Testis (tissue), 2 donors: ENCODE measurements around the gene TNFAIP6.

Experiments used
- CTCF ChIP-seq, 3 experiments: fragments of 450-650 bp in 2 of 3; fragments of 200-600 bp in 1 of 3; sonication (generic) in 1 of 3; IDR thresholded peaks; one replicate each; pipeline ENCODE4 v1.5.1; 2016 to 2019; ENCODE audit warnings: antibody characterized with exemption in 3 of 3, mild to moderate bottlenecking in 2 of 3, moderate library complexity in 1 of 3
- POLR2A ChIP-seq: fragments of 450-650 bp; IDR thresholded peaks from one replicate; pipeline ENCODE4 v1.6.1; 2017; ENCODE audit warnings: antibody characterized with exemption, mild to moderate bottlenecking, moderate library complexity

- TF ChIP-seq CTCF (IDR thresholded peaks at IDR 0.05) (no peak), POLR2A (no peak)
Observed at GRCh38 chr2:151363709-151364108, 6.3 kb downstream of the TNFAIP6 start.
